ENCODE data around the gene STAC2. TPM values are rescaled to one million over a fixed set of nuclear protein-coding genes. Genes with fewer than 3 reads are reported as not detected.
A peak's percentile ranks its signal among the peaks of the same experiment; 100 is the strongest.

The STAC2 gene
- total RNA-seq, 1 donor from 2014 or later: 0.98 TPM

DNA sequence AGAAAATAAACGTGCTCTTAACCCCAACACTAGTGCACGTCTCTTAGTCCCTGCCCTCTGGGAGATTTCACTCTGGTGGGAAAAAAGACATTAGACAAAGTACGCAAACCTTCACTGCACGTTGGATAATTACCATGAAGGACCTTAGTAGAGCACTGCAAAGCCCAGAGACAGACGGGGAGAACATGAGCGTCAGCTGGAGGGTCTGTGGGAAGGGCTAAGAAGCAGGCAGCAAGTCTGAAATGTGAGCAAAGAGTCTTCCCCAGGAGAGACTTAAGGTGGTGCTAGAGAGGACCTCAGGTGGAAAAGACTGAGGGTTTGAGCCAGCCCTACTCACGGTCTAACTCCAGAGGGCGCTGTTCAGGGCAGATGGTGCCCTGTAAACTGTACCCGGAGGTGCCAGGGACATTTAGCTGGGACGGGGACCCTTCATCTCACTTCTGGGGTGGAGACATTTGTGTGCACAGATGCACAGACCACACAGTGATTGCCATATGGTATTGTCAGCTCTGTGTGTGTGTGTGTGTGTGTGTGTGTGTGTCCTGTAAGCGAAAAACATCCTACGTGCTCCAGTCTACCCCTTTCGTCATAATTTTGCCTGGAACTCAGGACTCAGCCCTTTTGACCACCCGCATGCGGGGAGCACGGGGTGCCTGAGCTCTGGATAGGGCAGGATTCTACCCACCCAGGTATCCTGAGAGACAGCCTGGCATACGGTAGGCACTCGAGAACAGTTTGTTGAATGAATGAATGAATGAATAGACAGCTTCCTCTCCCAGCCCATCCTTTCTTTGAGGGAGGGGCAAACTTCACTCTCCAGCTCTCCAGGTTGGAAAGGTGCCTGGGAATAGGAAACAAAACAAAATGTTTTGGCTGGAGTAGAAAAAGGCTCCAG is 10.1 kb upstream of the STAC2 start:
- TF ChIP-seq POLR2AphosphoS5 (IDR thresholded peaks at IDR 0.05; ENCODE audit: insufficient read depth in 1 of 2, low read depth in 1 of 2) (no peak), POLR2A (IDR thresholded peaks at IDR 0.05) (no peak), CTCF (IDR thresholded peaks at IDR 0.05) (no peak)
- no peak overlapping the region for H3K4me3 ChIP-seq
- peaks cover 17% of the 10 kb centered on the region for H3K4me1 ChIP-seq
- DNase-seq (ENCODE audit: extremely low spot score in 2 of 2): no peak
- no peaks in the 10 kb centered on the region for H3K36me3 ChIP-seq
- no peaks in the 10 kb centered on the region for H3K27me3 ChIP-seq
- no peak overlapping the region for H3K27ac ChIP-seq
- intact Hi-C loops (cut with DNase I): no loop called here
- H3K9me3 ChIP-seq: no peaks in the 10 kb centered on the region

GRCh38 chr17:39231591-39232551 is 6.1 kb upstream of the STAC2 start:
- H3K27ac ChIP-seq: no peak overlapping the region
- no peaks in the 10 kb centered on the region for H3K9me3 ChIP-seq
- no peaks in the 10 kb centered on the region for H3K27me3 ChIP-seq
- H3K4me1 ChIP-seq: peaks cover 12% of the 10 kb centered on the region
- peak; percentile 34 to 61 (median 40) for TF ChIP-seq CTCF (IDR thresholded peaks at IDR 0.05)
- no peak for TF ChIP-seq POLR2A (IDR thresholded peaks at IDR 0.05)
- no peaks in the 10 kb centered on the region for H3K36me3 ChIP-seq
- H3K4me3 ChIP-seq: no peak overlapping the region
- DNase-seq (ENCODE audit: extremely low spot score in 2 of 2): no peak
- intact Hi-C loops (cut with DNase I): no loop called here

- H3K27me3 ChIP-seq: no peaks in the 10 kb centered on the region
- H3K9me3 ChIP-seq: no peaks in the 10 kb centered on the region
- intact Hi-C loops (cut with DNase I): no loop called here
- H3K4me1 ChIP-seq: peaks cover 17% of the 10 kb centered on the region
- H3K4me3 ChIP-seq: no peak overlapping the region
- H3K27ac ChIP-seq: no peak overlapping the region
- TF ChIP-seq POLR2AphosphoS5 (IDR thresholded peaks at IDR 0.05; ENCODE audit: insufficient read depth in 1 of 2, low read depth in 1 of 2): no peak
- TF ChIP-seq POLR2A (IDR thresholded peaks at IDR 0.05): no peak
- no peak for TF ChIP-seq CTCF (IDR thresholded peaks at IDR 0.05)
- DNase-seq (ENCODE audit: extremely low spot score in 2 of 2): no peak
- no peaks in the 10 kb centered on the region for H3K36me3 ChIP-seq
Measured at GRCh38 chr17:39231091-39231561, 5.4 kb upstream of the STAC2 start.

GRCh38 chr17:39230361-39230760 is 4.6 kb upstream of the STAC2 start:
- no peak for DNase-seq (ENCODE audit: extremely low spot score in 2 of 2)
- TF ChIP-seq CTCF (IDR thresholded peaks at IDR 0.05) (no peak), POLR2AphosphoS5 (IDR thresholded peaks at IDR 0.05; ENCODE audit: insufficient read depth in 1 of 2, low read depth in 1 of 2) (no peak)
- intact Hi-C loops (cut with DNase I): no loop called here
- Histone ChIP-seq H3K4me3 (no peak overlapping the region), H3K4me1 (peaks cover 25% of the 10 kb centered on the region), H3K27me3 (no peaks in the 10 kb centered on the region), H3K36me3 (no peaks in the 10 kb centered on the region), H3K9me3 (no peaks in the 10 kb centered on the region), H3K27ac (no peak overlapping the region)

Measured in vagina (tissue), 2 donors.